Stromal cell of bone marrow (primary cell): ENCODE results near the gene RAD23A.
"Not testable (repeated sequence)": the region's sequence is repeated elsewhere in the genome, so short reads cannot be mapped to it uniquely, and the experiment has no call there.

Experiments
- DNase-seq: peaks from one replicate; pipeline ENCODE4 v3.0.0-alpha.2; 2012; ENCODE audit warnings: low read depth

Gene RAD23A

DNA sequence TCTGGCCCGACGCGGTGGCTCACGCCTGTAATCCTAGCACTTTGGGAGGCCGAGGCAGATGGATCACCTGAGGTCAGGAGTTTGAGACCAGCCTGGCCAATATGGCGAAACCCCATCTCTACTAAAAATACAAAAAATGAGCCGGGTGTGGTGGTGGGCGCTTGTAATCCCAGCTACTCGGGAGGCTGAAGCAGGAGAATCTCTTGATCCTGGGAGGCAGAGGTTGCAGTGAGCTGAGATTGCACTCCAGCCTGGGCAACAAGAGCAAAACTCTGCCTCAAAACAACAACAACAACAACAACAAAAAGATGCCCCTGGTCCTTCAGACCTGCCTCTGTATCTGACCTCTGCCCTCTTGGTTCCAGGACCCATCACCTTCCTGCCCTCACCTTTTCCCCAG, 9.9 kb downstream of the RAD23A start:
- not testable (repeated sequence) for DNase-seq

DNA sequence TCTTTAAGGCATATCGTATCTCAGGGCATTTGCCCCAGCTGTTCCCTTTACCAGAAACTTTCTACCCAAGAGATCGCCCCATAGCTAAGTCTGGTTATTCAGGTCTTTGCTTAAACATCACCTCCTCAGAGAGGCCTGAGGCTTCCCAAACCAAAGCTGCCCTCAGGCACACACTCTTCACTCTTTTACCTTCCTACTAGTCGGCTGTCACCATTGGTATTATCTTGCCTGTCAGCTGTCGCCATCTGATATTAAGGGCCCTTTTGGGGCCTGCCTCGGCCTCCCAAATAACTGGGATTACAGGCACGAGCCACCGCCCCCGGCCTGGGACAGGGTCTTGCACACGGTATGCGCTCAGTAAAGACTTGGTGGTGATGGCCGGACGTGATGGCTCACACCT, 10.3 kb downstream of the RAD23A start:
- DNase-seq: no peak

DNA sequence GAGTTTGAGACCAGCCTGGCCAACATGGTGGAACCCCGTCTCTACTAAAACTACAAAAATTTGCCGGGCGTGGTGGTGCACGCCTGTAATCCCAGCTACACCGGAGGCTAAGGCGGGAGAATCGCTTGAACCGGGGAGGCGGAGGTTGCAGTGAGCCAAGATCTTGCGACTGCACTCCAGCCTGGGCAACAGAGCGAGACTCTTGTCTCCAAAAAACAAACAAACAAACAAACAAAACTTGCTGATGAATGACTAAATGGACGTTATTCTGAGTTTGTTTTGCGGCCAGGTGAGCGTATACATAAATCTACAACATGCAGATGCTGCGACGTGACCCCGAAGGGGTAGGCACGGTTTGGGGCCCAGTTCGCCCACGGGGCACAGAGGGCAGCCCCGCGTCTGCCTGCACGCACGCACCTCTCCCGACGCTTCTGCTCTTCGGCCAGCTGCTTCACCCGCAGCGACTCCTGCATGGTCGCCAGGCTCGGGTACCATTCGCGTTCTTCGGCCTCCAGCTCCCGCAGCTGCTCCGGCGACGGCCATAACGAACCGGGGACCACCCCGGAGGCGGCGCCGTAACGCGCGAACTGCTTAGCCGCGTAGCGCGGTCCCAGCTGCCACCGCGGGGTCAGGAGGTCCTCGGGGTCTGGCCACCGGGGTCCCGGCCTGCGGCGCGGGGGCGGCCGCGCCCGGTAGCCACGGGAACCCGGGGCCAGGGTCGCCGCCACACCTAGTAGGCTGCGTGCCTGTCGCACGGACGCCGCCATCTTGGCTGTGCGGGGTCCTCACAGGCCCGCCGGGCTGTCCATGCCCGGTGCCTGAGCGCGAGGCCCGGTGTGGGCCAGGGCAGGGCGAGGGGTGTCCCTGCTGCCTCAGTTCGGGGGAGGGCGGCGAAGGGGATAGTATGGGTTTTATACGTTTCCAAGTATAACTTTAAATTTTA, 11.1 kb downstream of the RAD23A start, which contains the start of gene GADD45GIP1:
Gene GADD45GIP1, minus strand, starts transcription at position 778 of the 943 bp plus-strand sequence. Its CDS starts 11 bp downstream, at position 767.
- DNase-seq: no peak

DNA sequence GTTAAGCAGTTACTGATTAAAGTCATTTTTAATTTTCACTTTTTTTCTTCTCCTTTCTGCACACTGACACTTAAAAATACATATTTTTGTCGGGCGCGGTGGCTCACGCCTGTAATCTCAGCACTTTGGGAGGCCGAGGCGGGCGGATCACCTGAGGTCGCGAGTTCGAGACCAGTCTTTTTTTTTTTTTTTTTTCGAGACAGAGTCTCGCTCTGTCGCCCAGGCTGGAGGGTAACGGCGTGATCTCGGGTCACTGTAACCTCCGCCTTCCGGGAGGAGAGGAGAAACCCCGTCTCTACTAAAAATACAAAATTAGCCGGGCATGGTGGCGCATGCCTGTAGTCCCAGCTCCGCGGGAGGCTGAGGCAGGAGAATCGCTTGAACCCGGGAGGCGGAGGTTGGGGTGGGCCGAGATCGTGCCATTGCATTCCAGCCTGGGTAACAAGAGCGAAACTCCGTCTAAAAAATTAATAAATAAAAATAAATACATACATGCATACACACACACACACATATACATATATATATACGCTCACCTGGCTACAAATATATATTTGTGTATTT, 11.8 kb downstream of the RAD23A start:
- not testable (repeated sequence) for DNase-seq

DNA sequence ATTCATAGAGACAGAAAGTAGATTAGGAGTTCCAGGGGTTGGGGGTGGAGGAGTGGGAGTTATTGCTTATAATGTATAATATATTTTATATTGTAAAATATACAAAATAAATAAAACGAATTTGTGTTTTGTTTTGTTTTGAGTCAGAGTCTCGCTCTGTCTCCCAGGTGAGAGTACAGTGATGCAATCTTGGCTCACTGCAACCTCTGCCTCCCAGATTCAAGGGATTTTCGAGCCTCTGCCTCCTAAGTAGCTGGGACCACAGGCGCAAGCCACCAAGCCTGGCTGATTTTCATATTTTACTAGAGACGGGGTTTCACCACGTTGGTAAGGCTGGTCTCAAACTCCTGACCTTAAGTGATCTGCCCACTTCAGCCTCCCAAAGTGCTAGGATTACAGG, 13.8 kb downstream of the RAD23A start:
- DNase-seq: no peak

DNA sequence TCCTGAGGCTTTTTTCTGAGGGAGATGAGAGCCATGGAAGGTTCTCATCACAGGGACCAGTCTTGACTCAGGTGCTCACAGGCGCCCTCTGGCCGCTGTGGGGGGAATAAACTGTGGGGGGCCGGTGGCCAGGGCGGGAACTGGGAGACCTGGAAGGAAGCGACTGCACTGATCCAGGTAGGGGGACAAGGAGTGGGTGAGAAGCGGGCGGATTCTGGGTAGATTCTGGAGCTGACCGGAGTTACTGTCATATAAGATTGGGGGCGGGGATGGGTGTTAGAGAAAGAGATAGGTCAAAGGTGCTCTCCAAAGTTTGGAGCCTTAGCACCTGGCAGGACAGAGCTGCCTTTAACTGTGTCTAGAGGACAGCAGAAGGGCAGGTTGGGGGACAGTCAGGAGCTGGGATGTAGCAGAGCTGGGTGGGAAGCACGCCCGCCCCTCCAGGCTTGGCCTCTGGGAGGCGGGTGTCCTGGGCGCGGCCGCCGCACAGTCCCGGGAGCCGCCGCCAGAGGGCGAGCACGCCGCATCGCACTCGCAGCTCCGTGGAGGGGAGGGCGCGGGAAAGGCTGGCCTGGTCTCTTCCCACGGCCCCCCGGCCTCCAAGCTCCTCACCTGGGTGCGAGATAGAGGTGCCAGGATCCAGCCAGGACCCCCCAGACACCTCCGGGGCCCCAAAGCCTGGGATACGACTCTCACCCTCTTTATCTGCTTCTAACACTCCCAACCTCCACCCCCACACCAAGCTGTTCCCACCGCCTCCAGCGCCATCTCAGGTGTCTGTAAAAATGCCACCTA, 19.6 kb downstream of the RAD23A start:
- DNase-seq: peak; percentile 62

DNA sequence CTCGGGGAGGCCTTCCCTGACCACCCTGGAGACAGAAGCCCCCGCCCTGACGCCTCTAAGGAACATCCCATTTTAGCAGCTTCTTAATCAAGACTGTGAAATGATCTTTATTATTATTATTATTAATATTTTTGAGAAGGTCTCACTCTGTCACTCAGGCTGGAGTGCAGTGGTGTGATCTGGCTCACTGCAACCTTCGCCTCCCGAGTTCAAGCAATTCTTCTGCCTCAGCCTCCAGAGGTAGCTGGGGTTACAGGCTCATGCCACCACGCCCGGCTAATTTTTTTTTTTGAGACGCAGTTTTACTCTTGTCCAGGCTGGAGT, 20.1 kb downstream of the RAD23A start:
- DNase-seq: no peak

DNA sequence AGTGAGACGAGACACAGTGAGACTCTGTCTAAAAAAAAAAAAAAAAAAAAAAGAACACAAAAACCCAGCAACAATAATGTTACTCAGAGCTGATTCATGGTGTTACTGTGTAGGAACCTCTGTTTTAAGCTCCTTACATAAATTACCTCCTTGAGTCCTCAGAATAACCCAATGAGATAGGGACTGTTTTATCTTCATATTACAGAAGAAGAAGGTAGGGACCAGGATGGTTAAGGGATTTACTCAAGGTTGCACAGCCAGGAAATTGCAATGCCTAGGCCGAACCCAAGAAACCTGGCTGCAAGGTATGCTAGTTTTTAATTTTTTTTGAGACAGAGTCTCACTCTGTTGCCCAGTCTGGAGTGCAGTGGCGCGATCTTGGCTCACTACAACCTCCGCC, 22.2 kb downstream of the RAD23A start:
- DNase-seq: no peak

DNA sequence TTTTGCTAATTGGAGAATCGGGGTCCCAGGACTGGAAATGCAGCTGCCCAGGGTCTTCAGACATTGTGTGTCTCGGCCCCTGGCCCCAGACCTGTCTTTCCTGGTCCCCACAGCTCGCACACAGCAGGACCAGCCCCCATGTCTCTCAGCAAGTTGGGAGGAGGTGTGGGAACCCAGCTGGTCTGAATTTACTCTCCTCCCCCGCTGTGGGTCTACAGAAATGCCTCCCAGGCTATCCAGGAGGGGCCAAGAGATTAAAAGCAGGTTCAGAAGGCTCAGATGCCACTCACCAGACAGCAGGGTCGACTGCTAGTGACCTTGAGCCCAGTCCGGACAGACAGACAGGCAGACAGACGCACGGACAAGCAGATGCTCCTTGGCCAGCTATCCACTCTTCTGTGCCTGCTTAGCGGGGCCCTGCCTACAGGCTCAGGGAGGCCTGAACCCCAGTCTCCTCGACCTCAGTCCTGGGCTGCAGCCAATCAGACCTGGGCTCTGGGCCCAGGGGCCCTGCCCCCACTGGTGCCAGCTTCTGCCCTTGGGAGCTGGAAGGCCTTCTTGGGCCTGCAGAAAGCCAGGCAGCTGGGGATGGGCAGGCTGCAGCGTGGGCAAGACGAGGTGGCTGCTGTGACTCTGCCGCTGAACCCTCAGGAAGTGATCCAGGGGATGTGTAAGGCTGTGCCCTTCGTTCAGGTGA, 23.8 kb downstream of the RAD23A start, which contains the start of gene DAND5:
Gene DAND5, plus strand, starts transcription at position 285 of the 697 bp plus-strand sequence. Its CDS starts 85 bp downstream, at position 370.
- DNase-seq: no peak

DNA sequence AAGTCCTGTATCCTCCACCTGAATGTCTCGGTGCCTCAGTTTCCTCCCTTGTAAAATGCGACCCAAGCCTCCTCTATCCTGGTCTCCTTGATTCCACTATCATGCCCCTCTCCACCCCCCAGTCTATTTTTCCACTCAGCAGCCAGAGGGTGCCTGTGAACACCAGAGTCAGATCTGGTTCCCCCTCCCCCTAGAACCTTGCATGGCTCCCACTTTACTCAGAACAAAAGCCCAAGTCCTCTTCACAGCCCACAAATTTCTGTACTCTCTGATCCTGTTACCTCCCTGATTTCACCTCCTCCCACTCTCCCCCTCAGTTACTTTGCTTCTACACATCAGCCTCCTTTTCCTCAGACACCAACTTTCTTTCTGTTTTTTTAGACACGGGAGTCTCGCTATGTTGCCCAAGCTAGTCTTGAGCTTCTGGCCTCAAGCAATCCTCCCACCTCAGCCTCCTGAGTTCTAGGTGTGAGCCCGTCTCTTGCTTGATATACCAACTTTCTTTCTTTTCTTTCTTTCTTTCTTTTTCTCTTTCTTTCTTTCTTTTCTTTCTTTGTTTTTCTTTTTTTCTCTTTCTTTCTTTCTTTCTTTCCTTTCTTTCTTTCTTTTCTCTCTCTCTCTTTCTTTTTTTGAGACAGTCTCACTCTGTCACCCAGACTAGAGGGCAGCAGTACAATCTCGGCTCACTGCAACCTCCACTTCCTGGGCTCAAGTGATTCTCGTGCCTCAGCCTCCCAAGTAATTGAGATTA, 24.6 kb downstream of the RAD23A start:
- no peak for DNase-seq

DNA sequence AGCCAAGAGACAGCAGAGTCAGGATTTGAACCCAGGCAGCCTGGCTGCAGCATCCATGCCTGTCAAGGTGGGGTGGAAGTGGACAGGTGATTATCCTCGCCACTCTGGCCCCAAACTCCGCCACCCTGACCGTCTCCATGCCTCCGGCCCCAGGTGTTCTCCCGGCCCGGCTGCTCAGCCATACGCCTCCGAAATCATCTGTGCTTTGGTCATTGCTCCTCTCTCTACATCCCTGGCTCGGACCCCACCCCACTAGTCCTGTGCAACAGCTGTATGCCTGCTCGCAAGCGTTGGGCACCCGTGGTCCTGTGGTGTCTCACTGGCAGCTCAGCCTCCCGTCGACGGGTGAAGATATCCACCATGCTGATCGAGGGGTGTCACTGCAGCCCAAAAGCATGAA, 27.6 kb downstream of the RAD23A start:
- no peak for DNase-seq

DNA sequence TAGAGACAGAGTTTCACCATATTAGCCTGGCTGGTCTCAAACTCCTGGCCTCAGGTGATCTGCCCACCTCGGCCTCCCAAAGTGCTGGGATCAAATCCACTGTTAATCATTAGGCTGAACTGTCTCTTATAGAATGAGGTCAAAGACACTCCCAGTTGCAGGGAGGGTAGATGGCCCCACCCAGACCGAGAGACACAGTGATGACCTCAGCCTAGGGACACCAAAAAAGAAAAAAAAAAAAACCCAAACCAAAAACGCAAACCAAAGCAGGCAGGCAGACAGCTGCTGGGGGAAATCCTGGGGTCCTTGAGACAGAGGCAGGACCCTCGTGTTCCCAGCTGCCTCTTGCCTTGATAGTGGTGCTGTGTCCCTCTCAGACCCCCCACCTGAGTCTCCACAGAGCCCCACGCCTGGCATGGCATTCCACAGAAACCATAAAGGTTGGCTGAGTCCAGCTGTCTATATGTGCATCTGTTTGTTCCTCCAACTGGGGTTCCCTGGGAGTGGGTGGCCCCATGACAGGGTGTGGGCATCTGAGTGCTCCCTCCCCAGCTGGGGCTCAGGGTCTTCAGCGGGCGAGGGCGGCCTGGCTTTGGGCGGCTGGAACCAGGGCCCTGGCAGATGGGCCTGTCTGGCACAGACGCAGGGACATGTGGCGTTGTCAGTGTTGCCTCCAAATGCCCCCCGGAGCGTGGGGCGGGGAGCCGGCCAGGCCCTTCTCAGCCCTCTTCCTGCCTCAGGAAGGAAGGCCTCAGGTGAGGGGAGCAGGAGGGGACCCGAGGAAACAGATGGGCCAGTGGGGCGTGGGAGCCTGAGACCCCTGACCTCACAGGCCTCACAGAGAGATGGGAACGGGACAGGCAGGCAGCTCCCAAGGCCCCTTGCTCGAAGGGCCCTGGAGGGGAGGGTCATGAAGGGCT, 28.9 kb downstream of the RAD23A start:
- no peak for DNase-seq

DNA sequence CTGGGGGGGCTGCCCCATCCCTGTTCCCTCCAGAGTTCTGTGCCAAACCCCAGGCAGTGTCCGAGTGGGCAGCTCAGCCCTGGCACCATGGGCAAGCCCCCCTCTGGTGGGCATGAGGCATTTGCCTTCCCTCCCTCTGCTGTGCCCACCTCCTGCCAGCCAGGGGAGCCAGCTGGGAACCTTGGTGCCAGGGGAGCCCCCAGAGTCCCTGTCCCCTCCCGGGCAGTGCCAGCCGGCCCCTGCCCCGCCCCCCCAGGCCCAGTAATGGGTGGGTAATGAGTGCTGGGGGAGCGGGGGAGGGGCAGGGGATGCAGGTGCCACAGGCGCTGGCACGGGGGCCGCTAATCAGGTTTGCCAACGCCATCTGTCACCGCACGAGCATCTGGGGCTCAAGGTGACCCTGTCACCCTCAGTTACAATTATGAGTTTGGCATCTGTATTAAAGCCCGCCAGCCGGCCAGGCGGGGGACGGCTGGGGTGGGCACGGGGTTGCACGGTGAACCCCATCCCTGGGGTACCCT, 29.6 kb downstream of the RAD23A start:
- DNase-seq: no peak

DNA sequence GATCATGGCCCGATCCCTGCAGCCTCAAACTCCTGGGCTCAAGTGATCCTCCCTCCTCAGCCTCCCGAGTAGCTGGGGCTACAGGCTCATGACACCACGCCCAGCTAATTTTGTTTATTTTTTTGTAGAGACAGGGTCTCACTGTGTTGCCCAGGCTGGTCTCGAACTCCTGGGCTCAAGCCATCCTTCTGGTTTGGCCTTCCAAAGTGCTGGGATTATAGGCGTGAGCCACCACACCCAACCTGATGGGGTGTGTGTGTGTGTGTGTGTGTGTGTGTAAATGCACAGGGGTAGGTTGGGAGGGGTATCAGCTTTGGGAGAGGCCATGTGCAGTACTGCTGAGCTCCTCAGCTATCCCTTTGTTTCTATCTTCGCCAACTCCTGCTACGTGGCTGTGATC, 30.4 kb downstream of the RAD23A start:
- DNase-seq: not testable (repeated sequence)

DNA sequence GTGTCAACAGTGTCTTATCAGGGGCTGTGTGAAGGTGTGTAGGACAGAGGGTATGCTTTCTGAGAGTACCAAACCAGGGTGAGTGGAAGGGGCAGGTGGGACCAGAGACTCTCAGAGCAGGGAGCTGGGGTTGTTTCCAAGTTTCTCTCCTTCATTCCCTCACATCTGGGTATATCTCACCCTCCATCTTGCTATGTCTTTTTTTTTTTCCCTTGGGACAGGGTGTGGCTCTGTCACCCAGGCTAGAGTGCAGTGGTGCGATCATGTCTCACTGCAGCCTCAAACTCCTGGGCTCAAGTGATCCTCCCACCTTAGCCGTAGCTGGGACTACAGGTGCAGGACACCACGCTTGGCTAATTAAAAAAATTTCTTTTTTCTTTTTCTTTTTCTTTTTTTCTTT, 34.3 kb downstream of the RAD23A start:
- DNase-seq: no peak

DNA sequence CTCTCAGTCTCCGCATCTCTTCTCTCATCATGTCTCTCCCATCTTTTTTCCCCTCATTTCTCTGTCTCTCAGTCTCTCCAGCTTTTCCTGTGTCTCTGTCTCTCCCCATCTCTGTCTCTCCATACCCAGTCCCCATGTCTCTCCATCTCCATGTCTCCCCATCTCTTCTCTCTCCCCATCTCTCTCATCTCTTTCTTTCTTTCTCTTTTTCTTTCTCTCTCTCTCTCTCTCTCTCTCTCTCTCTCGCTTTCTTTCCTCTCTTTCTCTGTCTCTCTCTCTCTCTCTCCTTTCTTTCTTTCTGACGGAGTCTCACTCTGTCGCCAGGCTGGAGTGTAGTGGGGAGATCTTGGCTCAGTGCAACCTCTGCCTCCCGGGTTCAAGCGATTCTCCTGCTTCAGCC, 37.0 kb downstream of the RAD23A start:
- no peak for DNase-seq

DNA sequence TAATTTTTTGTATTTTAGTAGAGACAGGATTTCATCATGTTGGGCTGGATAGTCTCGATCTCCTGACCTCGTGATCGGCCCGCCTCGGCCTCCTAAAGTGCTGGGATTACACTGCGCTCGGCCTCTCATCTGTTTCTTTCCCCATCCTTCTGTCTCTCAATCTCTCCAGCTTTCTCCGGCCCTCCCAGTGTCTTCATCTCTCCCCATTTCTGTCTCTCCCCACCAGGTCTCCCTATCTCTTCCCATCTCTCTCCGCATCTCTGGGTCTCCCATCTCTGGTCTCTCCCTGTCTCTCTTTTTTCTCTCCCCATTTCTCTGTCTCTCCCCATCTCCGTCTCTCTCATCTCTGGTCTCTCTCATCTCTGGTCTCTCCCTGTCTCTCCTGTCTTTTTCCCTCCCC, 37.4 kb downstream of the RAD23A start:
- DNase-seq: no peak

DNA sequence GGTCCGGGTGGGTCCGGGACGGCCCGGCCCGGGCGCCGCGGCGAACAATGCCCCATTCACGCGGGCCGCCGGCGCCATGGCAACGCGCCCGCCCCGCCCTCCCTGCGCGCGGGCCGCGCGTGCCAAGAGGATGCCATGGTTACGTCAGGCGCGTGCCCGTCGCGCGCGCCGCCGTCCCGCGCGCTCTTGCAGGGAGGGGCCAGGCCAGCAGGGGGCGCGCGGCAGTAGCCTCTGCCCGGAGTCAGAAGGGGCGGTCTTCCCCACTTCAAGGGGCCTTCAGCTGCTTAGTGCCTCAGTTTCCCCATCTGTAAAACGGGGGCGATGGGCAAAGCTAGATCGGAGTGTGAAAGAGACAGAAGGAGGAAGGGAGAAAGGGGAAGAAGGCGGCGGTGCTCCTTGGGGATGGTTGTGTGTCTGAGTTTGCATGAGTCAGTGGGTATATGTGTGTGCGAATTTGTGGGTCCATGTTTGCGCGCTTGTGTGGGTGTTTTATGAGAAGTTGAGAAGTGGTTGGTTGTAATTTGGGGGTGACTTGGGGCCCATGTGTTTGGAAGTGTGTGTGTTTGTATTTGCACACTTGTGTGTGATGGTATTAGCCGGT, 38.0 kb downstream of the RAD23A start:
- DNase-seq: no peak

DNA sequence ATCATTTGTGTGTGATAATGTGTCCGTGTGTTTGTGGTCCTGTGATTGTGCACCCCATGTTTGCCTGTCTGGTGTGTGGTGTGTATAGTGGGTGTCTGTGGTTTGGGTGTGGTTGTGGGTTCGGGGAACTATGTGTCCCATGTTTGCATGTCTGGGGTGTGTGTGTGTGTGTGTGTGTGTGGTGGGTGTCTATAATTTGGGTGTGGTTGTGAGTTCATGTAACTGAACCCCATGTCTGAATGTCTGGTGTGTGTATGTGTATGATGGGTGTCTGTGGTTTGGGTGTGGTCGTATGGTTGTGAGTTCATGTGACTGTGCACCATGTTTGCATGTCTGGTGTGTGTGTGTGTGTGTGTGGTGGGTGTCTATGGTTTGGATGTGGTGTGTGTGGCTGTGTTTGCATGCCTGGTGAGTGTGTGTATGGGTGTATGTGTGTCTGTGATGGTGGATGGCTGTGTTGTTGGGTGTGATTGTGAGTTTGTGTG, 38.5 kb downstream of the RAD23A start:
- DNase-seq: no peak
